Right forelimb (tissue), 1 donor: ENCODE results near the gene GPR31.

Experiments
- DNase-seq: peaks from one replicate; pipeline ENCODE4 v3.0.0-alpha.2; 2018

Gene GPR31

DNA sequence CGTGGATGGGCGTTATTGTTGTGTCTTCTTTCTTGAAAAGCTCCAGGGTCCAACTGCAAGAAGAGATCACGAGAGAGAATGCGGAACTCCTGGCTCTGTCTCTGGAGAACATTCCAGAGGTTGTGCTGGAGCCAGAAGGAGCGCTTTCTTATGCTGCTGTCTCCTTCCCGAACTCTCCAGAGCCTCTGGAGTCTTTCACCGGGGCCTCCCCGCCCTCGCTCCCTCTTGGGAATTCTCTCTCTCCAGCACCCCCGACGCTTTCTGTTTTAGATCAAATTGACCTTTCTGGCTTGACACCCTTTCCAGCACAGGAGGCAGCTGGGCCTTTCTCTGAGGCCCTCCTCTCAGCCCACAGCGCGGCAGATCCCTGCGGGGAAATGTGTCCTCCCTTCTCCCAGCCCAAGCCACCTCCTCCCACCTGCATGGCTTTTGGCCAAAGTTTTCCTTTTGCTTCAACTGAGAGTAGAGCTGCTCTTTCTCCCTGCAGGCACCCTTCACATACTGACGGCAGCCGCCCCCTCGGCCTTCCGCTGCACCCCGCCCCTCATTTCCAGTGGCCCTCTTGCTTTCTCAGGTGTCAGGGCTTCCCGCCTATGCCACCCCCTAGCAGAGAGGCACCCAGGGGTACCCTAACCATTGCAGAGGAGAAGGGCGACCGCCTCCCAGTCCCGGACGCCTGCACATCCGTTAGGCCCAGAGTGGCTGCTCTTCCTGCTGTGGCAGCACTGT, 41.5 kb downstream of the GPR31 start:
- DNase-seq: peak; percentile 46

DNA sequence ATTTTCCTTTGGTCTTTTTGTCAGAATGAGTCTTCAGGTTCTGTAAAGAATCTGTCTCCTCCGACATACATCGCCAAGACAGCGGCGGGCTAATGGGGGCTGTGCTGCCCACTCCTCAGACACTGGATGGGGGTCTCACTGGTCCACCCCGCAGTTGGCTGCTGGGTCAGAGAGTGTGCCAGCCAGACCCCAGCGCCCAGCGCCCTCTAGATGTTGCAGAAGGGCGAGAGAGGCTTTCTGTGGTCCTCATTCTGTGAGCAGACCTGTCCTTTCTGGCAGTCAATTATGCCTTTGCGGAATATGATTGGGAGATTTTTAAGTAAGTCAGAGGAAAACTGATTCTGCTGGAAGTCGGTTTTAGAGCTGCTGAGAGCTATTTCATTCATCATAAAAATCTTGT, 42.7 kb downstream of the GPR31 start:
- DNase-seq: no peak

DNA sequence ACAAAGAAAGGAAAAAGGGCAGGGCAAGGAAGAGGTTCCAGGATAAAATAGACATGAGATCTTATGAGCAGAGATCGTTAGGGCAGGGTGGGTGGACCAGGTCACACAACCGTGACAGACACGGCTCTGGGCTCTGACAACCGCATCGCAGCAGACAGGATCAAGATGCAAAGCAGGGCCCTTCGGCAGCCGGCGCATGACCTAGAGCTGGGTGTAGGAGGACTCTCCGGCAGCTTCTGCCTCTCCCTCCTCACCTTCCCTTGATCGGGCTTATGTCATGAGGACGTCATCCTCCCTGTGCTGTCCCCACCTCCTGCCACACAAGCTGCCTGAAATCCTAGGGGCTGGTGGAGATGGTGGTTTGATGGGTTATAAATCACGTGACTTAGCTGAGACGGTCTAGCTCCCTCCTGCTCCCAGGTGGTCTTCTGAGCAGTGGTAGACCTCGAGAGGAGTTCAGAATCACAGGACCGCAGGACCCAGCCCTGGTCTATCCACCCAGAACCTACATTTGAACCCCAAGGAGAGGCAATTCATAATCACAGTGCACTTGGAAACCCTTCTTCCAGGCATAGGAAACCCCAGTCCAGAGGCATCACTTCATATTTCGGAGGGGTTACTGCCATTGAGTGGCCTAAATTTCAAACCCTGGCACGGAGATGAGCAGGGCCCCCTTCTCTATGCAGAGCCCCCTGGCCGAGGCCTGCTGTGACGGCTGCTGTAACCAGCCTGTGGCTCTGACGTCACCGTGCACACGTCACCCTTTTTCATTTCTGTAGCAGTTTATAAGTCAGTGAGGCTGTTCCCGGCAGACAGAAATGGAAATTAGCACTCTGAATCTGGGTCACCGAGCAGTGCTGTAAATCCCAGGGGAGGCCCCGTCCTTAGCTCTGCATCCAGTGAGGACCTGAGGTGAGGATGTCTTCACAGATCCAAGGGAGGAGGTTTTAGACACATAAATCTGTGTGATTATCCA, 43.6 kb downstream of the GPR31 start:
- no peak for DNase-seq

DNA sequence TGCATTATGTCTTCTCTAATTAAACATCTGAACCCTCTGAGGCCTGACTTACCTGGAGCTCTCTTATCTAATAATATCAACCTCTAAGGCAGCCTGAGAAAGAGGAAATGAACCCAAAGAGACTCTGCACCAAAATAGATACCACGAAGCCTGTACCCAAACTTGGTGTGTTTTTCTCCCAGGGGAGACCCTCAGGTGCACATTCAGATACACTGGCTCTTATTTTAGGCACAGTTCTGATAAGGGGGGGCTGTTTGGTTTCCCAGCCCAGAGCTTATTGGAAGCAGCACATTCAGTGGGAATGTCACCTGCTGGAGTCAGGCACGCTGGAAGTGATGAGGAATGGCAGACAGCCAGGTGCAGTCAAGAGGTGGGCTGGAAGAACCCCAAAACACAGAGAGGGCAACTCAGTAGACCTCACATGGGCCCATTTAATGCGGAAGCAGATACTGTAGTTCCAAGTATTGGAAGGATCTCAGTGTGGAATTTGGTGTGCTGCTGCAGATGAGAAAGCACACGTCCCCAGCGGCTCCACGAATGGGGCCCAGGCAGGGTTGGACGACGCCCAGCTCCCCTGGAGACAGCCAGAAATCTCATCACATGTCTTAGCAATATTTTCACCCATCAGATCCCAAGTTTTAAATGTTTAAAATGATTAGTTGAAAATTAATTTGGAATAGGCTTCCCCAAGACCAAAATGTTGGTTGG, 44.6 kb downstream of the GPR31 start:
- no peak for DNase-seq

DNA sequence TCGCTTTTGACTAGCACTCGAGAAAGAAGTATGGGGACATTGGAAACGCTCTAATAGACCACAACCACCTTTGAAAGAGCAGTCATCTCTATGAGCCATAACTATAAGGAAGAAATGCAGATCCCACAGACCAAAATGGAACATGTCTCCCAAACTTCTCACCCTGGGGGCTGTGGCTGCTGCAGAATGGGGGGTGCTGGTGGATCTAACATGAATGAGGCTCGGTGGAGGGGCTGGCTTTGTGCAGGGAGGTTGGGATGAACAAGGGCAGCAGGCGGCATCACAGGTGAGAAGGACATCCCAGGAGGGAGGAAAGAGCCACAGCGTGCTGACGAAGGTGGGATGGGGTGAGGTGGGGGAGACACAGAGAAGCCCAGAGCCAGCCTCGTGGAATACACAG, 45.4 kb downstream of the GPR31 start:
- DNase-seq: no peak

DNA sequence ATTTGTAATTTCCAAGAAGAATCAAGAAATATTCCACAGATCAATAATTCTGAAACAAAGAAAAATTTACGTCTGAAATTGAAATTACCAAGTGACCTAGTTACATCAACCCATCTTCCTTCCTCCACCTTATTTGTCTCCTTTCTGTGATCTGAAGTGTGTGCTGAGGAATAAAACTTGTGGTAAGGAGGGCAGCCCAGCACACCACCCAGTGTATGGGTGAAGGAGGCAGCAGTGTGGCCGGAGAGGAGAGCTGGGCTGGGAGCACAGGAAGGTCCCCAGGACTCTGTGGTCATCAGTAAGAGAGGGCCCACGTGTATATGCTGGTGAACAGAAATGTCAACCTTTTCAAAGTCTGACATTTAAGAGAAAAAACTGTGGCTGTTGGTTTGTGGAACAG, 46.2 kb downstream of the GPR31 start:
- no peak for DNase-seq

DNA sequence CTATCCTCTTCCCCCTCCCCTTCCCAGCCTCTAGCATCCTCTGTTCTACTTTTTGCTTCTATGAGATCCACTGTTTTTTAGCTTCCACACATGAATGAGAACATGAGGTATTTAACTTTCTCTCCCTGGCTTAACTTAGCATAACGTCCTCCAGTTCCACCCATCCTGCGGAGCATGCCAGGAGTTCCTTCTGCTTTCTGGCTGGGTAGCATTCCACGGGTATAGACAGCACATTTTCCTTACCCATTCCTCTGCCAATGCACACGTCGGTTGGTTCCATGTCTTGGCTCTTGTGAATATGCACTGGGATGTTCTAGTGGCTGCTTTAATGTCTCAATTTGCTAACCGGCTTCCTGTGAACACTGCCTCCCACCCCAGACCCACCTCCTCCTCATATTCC, 48.1 kb downstream of the GPR31 start:
- DNase-seq: no peak

DNA sequence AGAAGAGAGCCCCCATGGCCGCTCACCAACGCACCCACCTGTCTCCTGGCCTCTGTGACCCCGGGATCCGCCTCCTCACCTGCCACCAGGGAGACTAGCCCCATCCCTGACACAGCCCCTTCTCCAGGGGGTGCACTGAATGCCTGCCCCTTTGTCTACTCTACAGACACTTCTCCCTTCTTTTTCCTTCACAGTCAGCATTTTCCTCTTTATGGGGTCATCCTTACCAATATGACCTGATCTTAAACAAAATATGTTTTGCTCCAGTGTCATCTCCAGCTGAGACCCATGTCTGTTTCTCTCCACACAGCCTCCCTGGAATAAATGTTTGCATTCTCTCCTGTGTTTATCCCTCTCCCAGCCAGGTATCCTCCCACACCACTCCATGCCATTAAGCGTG, 49.5 kb downstream of the GPR31 start:
- no peak for DNase-seq

DNA sequence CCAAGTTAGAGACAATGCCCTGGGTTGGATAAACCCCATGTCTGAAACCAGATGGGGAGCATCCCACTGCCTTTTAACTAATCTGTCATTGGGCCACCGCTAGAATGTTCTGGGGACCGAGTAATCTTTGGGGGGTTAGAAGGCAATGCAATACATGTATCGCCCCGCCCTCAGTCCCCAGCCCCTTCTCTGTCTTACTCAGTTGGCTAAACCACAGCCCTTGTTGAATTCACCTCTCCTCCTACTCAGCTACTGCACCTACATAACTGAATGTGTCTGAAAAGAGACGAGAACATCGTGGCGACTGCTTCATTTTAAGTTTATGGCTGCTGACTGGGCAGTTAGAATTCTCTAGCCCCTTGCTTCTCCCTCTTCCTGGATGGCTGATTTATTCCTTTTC, 50.0 kb downstream of the GPR31 start:
- DNase-seq: no peak

DNA sequence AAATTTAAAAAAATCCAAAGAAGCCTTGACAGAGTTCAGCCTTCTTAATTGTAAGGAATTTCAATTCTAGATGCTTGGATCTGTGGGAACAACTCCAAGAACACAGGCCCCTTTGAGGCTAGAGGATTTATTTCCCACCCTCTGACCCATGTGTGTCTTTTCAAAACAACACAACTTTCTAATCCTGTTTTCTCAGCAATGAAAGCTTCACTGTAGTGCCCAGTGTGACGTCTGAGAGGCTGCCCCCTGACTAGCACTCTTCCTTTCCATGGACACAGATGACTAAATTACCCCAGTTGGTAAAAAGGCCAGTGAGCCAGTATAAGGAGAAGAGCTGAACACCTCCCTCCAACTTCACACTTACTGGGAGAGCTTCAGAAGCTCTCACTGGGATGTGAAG, 51.4 kb downstream of the GPR31 start:
- no peak for DNase-seq
